ENCODE results near the gene CTNND2.
"Not testable (repeated sequence)": the region's sequence is repeated elsewhere in the genome, so short reads cannot be mapped to it uniquely, and the experiment has no call there.

CTNND2 gene

DNA sequence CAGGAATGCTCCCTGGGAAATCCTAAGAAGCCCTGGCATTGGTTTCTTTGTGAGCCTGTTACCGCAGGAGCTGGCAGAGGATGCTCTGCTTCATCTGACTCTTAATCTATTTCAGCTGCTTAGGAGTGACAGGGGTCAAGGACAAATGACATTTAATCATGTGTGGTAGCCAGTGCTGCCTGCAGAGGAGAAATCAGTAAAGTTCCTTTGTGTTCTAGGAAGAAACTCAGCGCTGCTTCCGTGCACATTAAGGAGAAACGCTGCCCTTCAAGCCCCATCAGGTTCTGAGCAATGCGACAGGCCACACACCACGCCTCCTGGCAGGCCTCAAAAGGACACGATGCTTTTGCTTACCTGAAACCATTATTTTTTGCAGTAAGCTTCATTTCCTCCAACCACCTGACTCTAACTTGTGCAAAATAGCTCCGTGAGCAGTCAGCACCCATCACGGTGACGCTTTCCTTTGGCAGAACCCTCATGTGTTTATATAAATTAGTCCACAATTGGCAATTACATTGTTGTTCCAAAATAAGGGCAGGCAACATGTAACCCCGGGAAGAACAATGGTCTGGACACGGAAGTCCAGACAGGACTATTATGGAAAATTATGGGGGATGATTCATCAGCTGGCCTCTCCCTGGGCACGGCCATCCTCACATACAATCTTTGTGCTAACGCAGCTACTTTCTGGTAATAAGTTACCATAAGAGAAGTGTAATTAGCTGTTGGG, 755.3 kb downstream of the CTNND2 start:
- no peak for DNase-seq

DNA sequence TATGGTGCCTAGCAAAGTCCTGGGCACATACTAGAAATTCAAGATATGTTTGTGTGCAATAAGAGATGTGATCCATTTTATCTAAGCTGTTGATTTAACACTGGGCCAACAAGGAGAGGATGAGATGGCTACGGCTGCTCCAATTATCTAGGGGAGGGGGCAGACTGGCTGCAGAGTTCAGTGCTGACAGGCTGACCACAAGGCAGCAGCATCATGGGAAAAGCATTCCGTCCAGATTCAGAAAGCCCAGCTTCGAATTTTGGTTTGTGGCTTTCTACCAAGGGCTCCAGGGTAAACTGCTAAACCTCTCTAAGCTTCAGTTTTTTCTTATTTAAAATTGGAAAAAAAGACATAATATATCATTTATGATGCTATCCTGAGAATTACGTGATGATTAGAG, 758.1 kb downstream of the CTNND2 start:
- DNase-seq = no peak

DNA sequence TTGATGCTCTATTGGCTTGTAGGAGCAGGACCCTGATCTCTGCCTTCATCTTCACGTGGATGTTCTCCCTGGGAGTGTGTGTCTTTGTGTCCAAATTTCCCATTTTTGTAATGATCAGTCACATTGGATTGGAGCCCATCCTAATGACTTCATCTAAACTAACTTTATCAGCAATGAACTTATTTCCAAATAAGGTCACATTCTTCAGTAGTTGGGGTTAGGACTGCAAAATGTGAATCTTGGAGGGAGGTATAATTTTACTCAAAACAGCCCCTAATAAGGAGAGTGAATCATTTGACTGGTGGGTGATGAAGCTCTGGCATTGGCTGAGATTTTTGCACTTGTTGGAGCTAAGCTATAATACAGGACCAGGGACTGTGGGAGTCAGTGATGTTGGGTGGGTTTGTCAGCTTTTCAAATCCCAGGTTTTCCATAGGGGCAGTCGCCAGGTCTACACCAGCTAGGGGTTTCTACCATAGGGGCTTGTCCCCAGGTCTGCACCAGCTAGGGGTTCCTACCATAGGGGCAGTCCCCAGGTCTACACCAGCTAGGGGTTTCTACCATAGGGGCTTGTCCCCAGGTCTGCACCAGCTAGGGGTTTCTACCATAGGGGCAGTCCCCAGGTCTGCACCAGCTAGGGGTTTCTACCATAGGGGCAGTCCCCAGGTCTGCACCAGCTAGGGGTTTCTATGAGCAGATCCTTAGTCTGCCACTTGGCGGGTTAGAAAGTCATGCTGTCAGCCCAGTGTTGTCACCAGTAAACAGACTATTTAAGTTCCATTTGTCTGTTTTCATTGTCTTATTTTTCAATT, 760.6 kb downstream of the CTNND2 start:
- DNase-seq = no peak

DNA sequence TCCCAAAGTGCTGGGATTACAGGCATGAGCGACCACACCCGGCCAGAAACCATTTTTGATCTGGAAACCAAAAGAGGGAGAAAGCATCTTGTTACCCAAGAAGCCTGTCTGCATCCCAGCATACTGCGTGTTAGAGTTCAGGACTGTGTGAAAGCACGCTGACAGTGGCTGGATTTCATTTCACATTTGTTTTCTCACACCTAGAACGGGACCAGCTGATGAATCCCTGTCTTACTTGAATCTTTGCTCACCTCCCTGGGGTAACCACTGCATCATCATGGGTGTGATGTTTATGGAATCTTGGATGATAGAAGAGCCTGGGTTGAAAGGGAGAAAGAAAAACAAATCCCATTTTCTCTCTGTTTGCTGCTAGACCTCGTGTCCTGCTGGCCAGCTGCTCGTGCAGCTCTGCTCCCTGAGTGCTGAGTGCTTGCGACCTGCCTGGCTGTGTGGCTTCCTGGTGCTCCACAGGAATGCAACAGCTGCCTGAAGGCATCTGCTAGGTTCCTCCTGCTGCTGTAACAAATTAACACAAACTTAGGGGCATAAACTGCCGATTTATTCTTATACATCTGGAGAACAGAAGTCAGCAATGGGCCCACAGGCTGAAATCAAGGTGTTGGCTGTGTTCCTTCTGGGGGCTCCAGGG, 764.9 kb downstream of the CTNND2 start:
- no peak for DNase-seq

DNA sequence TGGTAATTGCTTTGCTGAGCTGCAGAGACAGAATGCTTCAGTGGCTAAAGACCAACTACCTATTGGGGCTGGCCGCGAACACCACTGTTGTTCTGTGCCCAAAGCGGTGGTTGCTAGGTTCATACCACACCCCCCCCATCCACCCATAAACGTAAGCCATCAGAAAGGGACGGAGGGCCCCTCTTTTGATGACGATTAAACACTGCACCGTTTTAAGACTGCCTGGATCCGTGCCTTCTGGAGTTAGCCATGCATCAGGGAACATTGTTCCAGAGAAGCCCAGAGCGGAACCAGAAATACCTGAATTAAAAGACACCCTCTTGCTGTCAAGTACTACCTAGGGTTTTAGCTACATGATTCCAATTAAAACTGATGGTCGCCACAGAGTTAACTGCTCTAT, 774.1 kb downstream of the CTNND2 start:
- no peak for DNase-seq

DNA sequence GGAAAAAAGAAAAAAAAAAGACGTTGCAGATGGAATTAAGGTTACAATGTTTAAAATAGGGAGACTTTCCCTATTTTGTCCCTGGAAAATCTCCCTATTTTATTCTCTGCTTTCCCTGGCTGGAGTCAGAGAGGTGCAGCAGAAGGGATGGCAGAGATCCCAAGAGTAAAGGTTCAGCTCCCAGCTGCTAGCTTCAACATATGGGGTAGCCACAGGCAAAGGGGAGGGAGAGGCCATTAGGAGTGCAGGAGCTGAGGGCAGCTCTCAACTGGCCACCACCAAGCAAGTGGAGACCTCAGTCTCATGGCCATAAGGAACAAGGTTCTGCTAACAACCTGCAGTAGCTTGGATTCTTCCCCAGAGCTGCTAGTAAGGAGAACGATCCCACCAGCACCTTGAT, 776.2 kb downstream of the CTNND2 start:
- no peak for DNase-seq

DNA sequence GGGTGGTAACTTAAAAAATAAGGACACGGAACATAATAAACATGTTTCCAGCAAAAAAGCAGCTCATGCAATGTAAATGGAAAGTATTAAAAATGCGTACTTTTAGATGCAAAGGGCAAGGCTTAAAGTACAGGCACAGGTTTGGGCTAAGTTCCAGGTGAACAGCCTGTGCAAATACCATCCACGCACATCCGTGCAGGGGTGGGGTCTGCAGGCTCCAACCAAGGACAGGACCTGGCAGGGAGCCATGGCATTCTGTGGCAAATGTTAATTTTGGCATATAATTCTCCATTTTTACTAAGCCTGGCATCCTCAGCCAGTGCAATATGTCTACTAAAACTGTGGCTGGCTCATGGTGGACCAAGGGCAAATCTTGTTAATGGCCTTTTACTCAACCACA, 777.4 kb downstream of the CTNND2 start:
- no peak for DNase-seq

DNA sequence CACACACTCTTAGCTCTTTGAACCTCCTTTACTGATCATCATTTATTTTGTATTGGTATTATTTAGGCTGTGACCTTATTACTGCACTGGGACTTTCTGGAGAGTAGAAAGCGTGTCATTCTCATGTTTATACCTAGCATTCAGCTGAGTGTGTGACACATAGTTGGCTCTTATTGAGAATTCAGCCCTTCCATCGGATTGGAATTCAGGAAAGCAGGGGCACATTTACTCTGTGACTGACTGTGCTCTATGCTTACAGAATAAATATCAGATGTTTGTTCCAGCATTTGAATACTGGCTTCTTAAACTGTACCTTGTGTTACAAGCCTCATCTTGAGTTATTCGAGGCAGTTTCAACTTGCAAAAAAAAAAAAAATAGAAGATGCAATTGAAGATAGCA, 782.4 kb downstream of the CTNND2 start:
- DNase-seq = no peak

DNA sequence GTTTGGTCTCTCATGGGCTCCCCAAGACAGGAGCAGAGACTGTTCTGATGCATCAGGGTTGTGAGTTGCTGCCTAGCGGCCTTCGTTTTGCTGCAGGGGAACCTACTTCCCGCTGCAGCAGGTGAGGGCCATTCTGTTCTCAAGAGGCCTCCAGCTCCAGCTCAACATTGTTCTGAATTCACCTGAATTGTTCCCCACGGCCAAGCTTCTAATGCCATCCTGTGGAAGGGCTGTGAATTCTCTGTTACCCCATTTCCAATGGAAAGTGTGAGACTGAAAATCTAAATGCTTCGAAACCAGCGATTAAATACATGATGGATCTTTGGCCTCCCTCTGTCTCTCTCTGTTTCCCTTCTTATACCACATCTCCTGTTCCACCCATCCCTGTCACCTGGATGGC, 794.1 kb downstream of the CTNND2 start:
- peak; percentile 7 for DNase-seq

DNA sequence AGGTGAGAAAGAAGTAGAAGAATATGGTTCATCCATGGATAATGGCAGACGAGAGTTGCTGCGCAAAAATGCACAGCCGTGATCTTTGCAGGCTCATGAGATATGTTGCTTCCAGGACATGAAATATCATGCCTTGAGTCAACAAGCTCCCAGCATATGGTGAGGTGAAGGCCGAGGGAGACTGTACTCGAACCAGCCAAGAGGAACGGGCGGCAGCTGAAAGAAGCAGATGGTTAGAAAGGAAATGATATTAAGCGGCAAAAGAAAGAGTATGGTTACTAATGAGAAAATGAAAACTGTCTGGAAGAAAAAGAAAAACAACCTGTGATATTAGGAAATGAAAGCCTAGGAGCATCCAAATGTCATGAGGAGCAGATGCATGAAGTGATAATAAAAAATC, 798.5 kb downstream of the CTNND2 start:
- no peak for DNase-seq

DNA sequence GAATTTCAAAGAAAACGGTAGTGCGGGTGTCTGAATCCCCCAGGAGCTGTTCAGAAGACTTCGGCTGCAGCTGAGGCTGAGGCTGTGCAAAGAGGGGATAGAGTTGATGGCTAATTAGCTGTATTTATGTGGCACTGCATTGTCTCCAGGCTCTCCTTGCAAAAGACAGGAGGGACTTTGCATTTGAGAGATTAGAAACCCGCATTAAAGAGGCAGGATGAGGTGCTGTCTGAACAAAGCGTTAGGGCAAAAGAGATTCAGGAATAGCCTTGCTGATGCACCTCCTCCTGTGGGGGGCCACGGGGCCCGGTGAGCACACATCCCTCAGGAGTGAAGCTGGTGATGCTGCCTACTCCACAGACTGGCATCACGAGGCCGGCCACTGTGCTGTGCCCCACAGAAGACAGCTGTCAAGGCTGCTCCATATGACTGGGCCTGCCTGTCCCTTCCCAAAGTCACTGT, 799.6 kb downstream of the CTNND2 start:
- DNase-seq = no peak

DNA sequence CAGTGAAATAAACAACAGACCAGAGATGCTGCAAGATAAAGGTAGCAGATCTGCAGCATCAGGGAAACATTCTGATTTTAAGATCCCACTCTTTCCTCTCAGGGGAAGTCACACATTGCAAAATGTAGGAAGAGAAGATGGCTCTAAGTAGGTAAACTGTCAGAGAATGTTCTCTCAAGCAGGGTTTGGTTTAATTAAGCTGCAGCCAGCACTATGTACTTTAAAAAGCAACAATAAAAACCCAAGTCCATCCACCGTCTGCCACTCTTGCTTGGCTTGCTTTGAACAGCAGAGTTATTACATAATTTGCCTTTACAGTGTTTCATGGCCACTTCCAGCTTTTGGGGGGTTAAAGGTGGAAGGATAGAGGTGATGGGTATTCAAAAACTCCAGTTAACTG, 800.0 kb downstream of the CTNND2 start:
- DNase-seq = no peak

DNA sequence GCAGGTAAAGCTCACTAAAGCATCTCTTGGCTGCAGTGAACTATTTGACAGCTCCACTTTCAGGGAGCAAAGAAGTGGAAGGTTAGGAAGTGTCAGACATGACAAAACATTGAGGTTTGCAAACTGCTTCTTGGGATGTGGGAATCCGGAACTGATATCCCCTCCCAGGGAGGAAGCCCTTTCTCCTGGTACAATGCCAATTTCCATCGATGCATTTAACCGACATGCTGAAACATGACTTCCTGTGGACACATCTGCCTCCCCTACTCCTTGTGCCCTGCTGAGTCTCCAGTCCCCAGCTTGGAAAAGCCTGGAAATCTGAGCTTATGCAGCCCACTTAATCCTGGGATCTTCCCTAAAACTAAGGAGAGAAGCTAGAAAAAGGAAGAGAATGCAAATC, 820.1 kb downstream of the CTNND2 start:
- DNase-seq = no peak

DNA sequence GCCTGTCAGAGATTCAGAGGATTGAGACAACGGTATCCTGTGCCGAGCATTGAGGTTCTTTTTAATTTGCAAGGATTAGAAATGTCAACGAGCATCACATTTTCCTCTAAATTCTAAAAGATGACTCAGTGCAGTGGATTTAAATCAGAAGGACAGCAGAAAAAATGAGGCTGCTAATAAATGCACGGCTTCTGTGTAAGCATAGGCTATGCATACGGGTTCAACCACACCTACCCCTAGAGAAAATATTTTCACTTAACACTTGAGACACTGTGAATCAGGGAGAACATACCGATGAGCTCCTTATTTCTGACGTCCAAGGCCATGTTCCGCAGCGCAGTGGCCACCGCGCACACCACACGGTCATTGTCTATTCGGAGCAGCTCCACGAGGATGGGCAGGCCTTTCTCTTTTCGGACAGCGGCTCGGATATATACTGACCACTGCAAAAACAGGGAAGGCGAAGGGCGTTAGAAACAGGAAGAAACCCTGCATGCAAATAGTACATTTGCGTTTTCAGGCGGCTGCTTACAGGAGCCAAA, 821.8 kb downstream of the CTNND2 start:
- DNase-seq = no peak

DNA sequence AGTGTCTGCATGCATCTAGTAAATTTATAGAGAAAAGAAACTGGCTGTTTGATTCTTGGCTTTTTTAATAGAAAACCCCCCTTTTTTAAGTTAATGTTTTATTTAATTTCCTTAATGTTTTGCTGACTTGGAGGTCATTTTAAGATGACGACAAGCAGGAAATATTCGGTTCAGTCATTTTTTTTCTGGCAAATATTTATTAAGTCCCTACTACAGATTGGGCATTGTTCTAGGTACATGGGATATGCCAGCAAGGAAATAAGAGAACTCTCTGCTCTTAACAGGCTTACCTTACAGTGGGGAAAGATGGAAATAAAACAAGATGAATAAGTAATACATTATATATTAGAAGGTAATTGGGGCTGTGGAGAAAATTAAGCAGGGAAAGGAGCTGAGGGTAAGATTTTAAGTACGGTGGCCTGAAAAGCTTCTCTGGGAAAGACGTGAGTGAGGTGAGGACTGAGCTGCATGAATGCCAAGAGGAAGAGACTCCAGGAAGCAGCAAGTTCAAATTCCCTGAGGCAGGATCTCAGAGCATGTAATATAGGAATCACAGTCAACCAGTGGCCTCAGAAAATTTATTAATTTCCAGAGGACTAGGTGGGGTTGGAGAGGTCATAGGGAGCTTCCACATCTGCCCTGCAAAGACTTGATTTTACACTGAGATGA, 827.2 kb downstream of the CTNND2 start:
- no peak for DNase-seq

DNA sequence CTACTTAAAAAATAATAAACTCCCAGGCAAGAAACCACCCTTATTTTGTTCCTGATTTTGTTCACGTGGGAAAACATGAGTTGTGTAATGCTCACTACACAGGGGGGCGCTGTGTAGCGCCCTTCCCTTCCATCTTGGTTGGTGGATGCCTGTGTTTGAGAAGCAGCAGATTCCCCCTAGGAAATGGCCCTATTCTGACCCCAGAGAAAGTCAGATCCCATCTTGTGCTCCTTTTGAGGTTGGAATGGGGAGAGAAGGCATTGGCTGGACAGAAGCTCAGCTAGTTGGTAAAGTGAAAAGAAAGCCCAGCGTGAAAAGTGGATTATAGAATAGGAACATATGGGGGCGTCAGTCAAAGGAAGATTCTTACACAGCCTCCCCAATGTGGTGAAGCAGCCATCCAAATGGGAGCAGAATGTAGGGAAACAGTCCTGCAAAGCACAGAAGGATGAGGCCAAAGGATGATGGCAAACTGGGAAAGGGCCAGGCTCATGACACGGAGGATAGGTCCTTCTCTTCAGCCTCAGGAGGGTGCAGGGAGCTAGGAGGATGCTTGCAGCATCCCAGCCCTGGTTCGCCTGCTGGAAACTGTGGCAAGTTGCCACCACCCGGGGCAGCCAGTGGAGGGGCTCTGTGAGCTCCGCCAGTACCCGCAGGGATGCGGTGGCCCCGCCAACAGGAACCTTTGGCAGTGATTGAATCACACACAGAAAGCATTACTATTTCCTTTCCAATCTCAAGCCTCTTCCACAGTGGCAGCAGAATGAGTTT, 829.0 kb downstream of the CTNND2 start:
- DNase-seq = no peak

DNA sequence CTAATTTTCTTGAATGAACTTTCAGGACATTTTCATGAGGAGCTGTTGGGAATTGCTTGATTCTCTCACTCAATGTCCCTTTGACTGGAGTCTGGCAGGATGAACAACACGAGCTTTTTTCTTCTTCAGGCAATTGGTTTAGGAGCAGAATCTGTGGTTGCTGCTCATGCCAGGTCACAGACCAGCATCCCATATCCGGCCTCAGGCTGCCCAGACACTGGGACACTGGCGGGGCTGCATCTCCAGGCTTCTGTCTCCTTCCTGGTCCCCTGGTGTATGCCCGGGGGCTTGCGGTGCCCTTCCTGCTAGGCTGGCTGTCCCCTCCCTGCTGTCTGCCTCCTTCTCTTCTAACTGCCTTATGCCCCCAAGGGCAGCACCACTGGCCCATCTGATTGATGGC, 831.7 kb downstream of the CTNND2 start:
- DNase-seq = no peak

DNA sequence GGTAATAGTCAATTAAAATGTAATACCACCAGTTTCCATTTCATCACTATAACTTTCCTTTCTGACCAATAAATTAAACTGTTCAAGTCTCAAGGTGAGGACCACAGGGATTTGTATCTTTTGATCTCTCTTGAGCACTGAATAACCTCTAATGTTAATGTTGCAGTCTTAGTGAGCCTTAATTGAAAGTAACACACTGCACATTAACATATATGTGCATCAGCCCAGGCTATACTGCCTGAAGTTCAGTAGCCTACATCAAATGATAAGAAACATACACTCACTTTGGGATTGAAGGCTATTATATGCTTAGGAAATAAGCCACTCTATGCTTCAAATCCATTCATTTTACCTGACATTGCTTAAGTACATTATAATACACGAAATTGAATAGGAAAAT, 832.2 kb downstream of the CTNND2 start:
- DNase-seq = no peak

DNA sequence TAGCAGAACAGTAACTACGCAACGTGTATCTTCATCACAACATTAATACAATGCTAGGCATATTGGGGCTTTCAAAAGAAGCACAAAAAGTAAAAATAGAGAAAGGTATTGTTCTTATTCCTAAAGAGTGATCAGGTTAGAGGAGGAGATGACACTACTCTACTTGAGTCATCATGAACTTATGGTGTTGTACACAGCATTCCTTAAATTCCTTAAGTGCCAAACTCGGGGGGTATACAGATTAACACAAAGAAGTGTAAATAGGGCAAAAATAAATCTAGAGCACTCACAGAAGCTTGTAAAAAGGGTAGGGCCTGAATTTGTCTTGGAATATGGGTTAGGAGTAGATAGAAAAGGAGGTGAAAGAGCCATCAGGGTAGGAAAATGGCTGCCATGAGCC, 835.2 kb downstream of the CTNND2 start:
- no peak for DNase-seq

DNA sequence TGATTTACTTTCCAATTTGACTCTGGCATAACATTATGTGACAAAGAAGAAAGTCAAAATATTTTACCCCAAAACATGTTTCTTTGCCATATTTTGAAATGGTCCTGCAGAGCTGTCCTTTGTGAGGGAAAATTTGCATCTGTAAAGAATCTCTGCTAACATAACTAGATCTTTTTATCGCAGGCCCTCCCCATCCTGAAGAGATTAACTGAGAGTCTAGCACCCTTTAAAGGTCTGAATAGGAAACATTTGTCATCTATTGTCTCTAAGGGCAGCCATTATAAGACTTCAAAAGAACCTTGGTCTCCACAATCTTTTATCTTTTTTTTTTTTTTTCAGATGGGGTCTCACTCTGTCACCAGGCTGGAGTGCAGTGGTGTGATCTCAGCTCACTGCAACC, 838.5 kb downstream of the CTNND2 start:
- not testable (repeated sequence) for DNase-seq

DNA sequence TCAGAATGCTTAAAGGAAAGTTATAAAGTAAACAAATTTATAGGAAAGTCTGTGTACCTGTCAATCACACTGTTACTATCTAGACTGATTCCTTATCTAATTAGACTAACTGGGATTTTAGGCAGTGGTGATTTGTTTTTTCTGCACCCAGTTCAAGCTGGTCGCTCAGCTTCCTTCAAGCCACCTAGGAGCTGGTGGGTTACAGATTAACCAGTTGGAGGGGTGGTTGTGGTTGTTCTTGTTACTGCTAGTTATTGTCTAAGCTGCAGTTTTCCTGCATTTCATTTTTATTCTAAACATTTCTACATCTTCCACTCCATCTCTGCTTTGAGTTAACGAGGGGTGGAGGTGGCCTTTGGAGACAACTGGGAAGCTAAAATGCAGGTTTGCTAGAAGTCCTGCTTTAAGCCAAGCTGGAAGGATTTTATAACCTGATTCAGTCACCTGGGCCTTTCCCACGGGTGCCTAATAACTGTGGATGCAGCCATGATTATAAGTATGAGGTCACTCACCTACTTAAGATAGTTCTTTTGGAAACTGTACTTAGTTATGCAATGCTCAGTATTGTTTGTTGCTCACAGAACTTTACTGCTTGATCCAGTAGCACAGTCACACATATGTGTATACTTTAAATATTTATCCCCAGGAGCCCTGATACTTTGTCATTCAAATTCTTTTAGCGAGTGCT, 839.3 kb downstream of the CTNND2 start:
- DNase-seq = no peak

DNA sequence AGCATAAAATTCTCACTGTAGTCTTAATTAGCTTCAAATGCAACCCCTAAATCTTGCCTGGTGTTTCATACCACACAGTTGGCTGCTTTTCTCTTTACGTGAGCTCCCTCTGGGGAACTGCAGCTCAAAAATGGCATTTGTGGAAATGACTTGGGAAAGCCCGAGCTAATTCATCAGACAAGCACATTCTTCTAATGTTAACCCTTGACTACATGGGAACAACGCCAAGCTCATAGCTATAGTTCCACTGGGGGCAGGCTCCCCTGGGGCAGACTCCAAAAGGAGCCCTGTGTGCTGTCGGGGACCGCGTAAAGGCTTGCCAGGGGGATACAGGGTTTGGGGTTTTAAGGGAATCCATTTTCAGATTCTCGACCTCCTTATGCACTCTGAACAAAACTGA, 841.8 kb downstream of the CTNND2 start:
- DNase-seq = no peak
